Uterus (tissue), 2 donors: ENCODE results near the gene KIF5B.

Experiments used
- POLR2A ChIP-seq, 2 donors: fragments of 450-650 bp; IDR thresholded peaks; one replicate each; pipeline ENCODE4 v1.6.1; 2016; ENCODE audit warnings: antibody characterized with exemption in 2 of 2, mild to moderate bottlenecking in 1 of 2, moderate library complexity in 1 of 2
- TF ChIP-seq, protein P1 (sequence below), 4 experiments: fragments of 200-600 bp in 2 of 4; fragments of 450-650 bp in 2 of 4; sonication (generic) in 2 of 4; IDR thresholded peaks; one replicate each; pipeline ENCODE4 v1.5.1; 2016 to 2019; ENCODE audit warnings: antibody characterized with exemption in 4 of 4, mild to moderate bottlenecking in 2 of 4, moderate library complexity in 1 of 4

DNA sequence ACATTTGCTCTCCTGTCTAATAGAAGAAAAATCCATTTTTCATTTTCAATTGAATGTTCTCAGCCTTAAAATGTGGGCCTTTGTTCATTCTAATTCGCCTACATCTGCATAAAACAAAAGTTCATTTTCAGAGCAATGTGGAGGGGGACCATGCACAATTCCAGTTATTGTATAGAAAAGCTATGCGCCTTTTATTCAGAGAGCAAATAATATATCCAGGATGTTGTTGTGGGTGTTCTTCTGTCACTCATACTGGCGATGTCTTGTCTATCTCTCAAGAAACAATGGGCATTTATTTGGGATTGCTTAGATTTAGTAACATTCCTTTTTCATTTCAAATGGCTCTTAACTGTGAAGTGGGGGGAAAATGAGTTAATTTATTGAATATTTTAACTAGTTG, 56.4 kb downstream of the KIF5B start:
- TF ChIP-seq, protein P1, sequence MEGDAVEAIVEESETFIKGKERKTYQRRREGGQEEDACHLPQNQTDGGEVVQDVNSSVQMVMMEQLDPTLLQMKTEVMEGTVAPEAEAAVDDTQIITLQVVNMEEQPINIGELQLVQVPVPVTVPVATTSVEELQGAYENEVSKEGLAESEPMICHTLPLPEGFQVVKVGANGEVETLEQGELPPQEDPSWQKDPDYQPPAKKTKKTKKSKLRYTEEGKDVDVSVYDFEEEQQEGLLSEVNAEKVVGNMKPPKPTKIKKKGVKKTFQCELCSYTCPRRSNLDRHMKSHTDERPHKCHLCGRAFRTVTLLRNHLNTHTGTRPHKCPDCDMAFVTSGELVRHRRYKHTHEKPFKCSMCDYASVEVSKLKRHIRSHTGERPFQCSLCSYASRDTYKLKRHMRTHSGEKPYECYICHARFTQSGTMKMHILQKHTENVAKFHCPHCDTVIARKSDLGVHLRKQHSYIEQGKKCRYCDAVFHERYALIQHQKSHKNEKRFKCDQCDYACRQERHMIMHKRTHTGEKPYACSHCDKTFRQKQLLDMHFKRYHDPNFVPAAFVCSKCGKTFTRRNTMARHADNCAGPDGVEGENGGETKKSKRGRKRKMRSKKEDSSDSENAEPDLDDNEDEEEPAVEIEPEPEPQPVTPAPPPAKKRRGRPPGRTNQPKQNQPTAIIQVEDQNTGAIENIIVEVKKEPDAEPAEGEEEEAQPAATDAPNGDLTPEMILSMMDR (IDR thresholded peaks at IDR 0.05) = no peak
- no peak for TF ChIP-seq POLR2A (IDR thresholded peaks at IDR 0.05)
